Endothelial cell (in vitro differentiated cells): ENCODE results near the gene MOBP. TPM values are rescaled to one million over a fixed set of nuclear protein-coding genes. Genes with fewer than 3 reads are reported as not detected.
A peak's percentile ranks its signal among the peaks of the same experiment; 100 is the strongest.

ENCODE experiments used
- DNase-seq: peaks from one replicate; pipeline ENCODE4 v3.0.0; 2021; ENCODE audit warnings: low spot score
- H3K27ac Mint-ChIP-seq: one replicate; pipeline ENCODE4 v1.8.0; 2021; ENCODE audit warnings: mixed read lengths, inconsistent platforms; ENCODE audit not compliant: unreplicated experiment
- H3K27me3 Mint-ChIP-seq: one replicate; pipeline ENCODE4 v1.8.0; 2021; ENCODE audit warnings: mild to moderate bottlenecking, moderate library complexity, mixed read lengths, inconsistent platforms; ENCODE audit not compliant: unreplicated experiment
- H3K36me3 Mint-ChIP-seq: one replicate; pipeline ENCODE4 v1.8.0; 2021; ENCODE audit warnings: mild to moderate bottlenecking, low read depth, mixed read lengths, inconsistent platforms; ENCODE audit not compliant: unreplicated experiment
- H3K4me1 Mint-ChIP-seq: one replicate; pipeline ENCODE4 v1.8.0; 2021; ENCODE audit warnings: mild to moderate bottlenecking, mixed read lengths, inconsistent platforms; ENCODE audit not compliant: unreplicated experiment
- H3K4me3 Mint-ChIP-seq: one replicate; pipeline ENCODE4 v1.8.0; 2021; ENCODE audit warnings: mild to moderate bottlenecking, mixed read lengths, inconsistent platforms; ENCODE audit not compliant: unreplicated experiment
- H3K9me3 Mint-ChIP-seq: one replicate; pipeline ENCODE4 v1.8.0; 2021; ENCODE audit warnings: mixed read lengths, inconsistent platforms; ENCODE audit not compliant: unreplicated experiment
- total RNA-seq: library from RNA; stranded (reverse); fragmentation: NEBNext Ultra II Directional; extraction: Animal tissue kit (Norgen Biotek cat#: 25700); gene quantifications from one replicate; pipeline ENCODE4 v1.2.1, GENCODE V29; 2021; ENCODE audit not compliant: unreplicated experiment
- TF ChIP-seq, protein P1 (sequence below): fragments of 200-600 bp; sonication (generic); IDR thresholded peaks from one replicate; pipeline ENCODE4 v1.5.0; 2021; ENCODE audit warnings: antibody characterized with exemption; ENCODE audit not compliant: unreplicated experiment

Gene MOBP
- total RNA-seq, 1 donor from 2014 or later: not detected

DNA sequence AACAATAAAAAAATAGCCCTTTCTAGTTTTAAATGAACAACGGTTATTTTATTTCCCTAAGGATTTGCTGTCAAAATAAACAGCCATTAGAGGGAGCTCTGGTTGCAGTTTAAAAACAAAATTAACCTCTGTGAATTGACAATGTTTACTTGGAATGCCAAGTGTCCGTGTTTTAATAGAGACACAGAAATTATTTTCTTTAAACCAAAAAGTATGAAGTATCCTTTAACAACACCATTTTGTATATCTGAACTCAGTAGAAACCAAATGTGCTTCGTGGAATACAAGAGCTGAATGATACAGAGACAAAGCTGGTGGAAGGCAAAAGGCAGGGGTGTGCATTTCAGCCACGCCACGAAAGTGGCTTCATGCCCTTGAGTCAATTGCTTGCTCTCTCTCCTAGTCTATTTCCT is 74.4 kb downstream of the MOBP start:
- no peak overlapping the region for H3K27ac Mint-ChIP-seq
- H3K9me3 Mint-ChIP-seq: no peaks in the 10 kb centered on the region
- DNase-seq: no peak
- no peaks in the 10 kb centered on the region for H3K36me3 Mint-ChIP-seq
- H3K4me3 Mint-ChIP-seq: no peak overlapping the region
- TF ChIP-seq, protein P1, sequence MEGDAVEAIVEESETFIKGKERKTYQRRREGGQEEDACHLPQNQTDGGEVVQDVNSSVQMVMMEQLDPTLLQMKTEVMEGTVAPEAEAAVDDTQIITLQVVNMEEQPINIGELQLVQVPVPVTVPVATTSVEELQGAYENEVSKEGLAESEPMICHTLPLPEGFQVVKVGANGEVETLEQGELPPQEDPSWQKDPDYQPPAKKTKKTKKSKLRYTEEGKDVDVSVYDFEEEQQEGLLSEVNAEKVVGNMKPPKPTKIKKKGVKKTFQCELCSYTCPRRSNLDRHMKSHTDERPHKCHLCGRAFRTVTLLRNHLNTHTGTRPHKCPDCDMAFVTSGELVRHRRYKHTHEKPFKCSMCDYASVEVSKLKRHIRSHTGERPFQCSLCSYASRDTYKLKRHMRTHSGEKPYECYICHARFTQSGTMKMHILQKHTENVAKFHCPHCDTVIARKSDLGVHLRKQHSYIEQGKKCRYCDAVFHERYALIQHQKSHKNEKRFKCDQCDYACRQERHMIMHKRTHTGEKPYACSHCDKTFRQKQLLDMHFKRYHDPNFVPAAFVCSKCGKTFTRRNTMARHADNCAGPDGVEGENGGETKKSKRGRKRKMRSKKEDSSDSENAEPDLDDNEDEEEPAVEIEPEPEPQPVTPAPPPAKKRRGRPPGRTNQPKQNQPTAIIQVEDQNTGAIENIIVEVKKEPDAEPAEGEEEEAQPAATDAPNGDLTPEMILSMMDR: peak; percentile 62
- H3K4me1 Mint-ChIP-seq: no peaks in the 10 kb centered on the region
- no peaks in the 10 kb centered on the region for H3K27me3 Mint-ChIP-seq

DNA sequence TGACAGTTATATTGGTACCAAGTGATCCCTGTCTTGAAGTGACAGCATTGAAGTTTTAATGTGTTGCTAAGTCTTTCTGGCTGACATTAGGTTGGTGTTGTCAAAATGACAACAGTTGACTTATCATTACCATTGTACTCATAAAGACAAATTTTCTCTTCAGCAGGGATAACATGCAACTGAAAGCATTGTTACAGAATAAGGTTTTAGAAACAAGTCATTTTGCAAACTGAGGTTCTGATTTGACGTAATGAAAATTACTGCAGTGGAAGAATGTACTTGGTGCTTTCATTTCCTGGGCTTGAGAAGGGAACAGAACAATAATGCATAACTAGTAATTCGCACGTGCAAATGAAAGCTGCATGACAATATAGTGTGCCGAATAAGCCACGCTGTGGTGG is 75.1 kb downstream of the MOBP start:
- Mint-ChIP-seq H3K36me3 (no peaks in the 10 kb centered on the region), H3K9me3 (no peaks in the 10 kb centered on the region), H3K27me3 (no peaks in the 10 kb centered on the region), H3K4me1 (no peaks in the 10 kb centered on the region), H3K27ac (no peak overlapping the region), H3K4me3 (no peak overlapping the region)
- TF ChIP-seq, protein P1: no peak
- DNase-seq: no peak

DNA sequence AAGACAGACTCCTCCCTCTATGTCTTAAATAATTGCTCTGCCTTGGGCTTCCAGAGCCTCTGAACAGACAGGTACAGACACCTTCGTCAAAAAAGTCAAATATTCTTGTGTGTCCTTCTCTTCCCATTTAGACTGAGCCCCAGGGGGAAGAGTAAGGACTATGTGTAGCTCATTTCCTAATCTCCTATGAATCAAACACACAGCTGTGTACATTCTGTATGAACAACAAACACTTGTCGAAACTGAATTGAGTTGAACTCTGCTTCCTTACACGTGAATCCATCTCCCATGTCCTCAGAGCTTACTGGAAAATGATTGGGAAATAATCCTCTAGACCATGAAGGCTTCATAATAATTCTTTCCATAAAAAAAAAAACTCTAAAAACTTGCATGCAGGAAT is 80.8 kb downstream of the MOBP start:
- no peak overlapping the region for H3K4me3 Mint-ChIP-seq
- H3K27me3 Mint-ChIP-seq: no peaks in the 10 kb centered on the region
- TF ChIP-seq, protein P1: no peak
- H3K4me1 Mint-ChIP-seq: no peaks in the 10 kb centered on the region
- no peak overlapping the region for H3K27ac Mint-ChIP-seq
- H3K36me3 Mint-ChIP-seq: no peaks in the 10 kb centered on the region
- DNase-seq: no peak
- peaks cover 6% of the 10 kb centered on the region for H3K9me3 Mint-ChIP-seq

DNA sequence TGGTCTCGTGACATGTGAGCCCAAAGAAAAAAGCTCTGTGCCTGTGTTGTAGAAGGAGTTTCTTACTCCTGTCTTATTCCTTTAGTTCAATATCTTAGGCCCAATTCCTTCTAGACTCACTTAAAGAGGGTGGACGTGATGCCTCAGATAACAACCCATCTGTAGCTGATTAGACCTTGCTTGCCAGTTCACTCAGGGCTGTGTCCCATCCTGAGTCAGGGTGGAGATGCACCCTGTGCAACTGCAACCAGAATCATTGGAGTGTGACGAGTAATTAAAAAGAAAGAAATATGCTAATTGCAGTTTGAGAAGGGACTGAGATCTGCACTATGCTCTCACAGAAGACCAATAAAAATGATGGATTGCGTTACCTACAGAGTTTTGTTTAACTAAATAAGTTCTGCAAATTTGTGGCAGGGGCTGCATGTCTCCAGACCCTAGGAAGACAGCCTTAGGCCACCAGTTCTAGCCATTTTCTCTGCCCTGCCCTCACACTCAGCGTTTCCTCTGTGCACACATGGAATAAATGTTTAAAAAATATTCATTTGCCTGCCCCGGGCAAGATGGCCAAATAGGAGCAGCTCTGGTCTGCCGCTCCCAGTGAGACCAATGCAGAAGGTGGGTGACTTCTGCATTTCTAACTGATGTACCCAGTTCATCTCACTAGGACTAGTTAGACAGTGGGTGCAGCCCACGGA is 83.0 kb downstream of the MOBP start:
- H3K36me3 Mint-ChIP-seq: no peaks in the 10 kb centered on the region
- H3K27me3 Mint-ChIP-seq: no peaks in the 10 kb centered on the region
- TF ChIP-seq, protein P1: no peak
- H3K4me3 Mint-ChIP-seq: no peak overlapping the region
- no peak for DNase-seq
- H3K9me3 Mint-ChIP-seq: peaks cover 6% of the 10 kb centered on the region
- H3K4me1 Mint-ChIP-seq: no peaks in the 10 kb centered on the region
- no peak overlapping the region for H3K27ac Mint-ChIP-seq

Other genes starting within 250 kb of the MOBP start
- 4.2 TPM for gene CX3CR1, start 187.6 kb upstream of the MOBP start, total RNA-seq
- not detected for gene CCR8, start 138.0 kb upstream of the MOBP start, total RNA-seq
- 21.2 TPM for gene SLC25A38, start 84.3 kb upstream of the MOBP start, total RNA-seq
- 2,445 TPM for gene RPSA, start 61.0 kb upstream of the MOBP start, total RNA-seq